GM23338 (cell line): ENCODE data around the gene ZNF614. TPM values are rescaled to one million over a fixed set of nuclear protein-coding genes. Genes with fewer than 3 reads are reported as not detected.
"Not testable (repeated sequence)": the region's sequence is repeated elsewhere in the genome, so short reads cannot be mapped to it uniquely, and the experiment has no call there.

ENCODE experiments used
- ATAC-seq: fragments of 200-7000 bp; cut with Tn5 transposase; 3 replicates; pipeline ENCODE4 v1.9.1; 2020
- DNase-seq: peaks from one replicate; pipeline ENCODE4 v3.0.0-alpha.2; 2015; ENCODE audit warnings: low spot score
- H2AFZ ChIP-seq: fragments of 200-600 bp; sonication (generic); 2 replicates; pipeline ENCODE4 v1.8.0; 2016; ENCODE audit warnings: antibody characterized with exemption, mild to moderate bottlenecking, moderate library complexity
- H3F3A ChIP-seq: fragments of 200-600 bp; sonication (generic); replicated peaks from 2 replicates; pipeline ENCODE4 v1.8.0; 2017; ENCODE audit warnings: antibody characterized with exemption, mixed run types, low read depth
- H3K27ac ChIP-seq: fragments of 200-600 bp; sonication (generic); 2 replicates; pipeline ENCODE4 v1.6.1; 2016; ENCODE audit warnings: low read depth
- H3K27me3 ChIP-seq: fragments of 200-600 bp; sonication (generic); 2 replicates; pipeline ENCODE4 v1.8.0; 2016; ENCODE audit warnings: mild to moderate bottlenecking, mixed run types, moderate library complexity; ENCODE audit not compliant: insufficient read depth
- H3K36me3 ChIP-seq: fragments of 200-600 bp; sonication (generic); 2 replicates; pipeline ENCODE4 v1.8.0; 2016; ENCODE audit warnings: mild to moderate bottlenecking; ENCODE audit not compliant: insufficient read depth
- H3K4me1 ChIP-seq: fragments of 200-600 bp; sonication (generic); 2 replicates; pipeline ENCODE4 v1.8.0; 2016; ENCODE audit warnings: mild to moderate bottlenecking, moderate library complexity; ENCODE audit not compliant: insufficient read depth
- H3K4me2 ChIP-seq: fragments of 200-600 bp; sonication (generic); 2 replicates; pipeline ENCODE4 v1.7.1; 2017; ENCODE audit warnings: mixed run types
- H3K4me3 ChIP-seq: fragments of 200-600 bp; sonication (generic); 2 replicates; pipeline ENCODE4 v1.6.1; 2016; ENCODE audit warnings: mixed run types
- H3K79me2 ChIP-seq: fragments of 200-600 bp; sonication (generic); replicated peaks from 2 replicates; pipeline ENCODE4 v1.8.0; 2017; ENCODE audit warnings: mild to moderate bottlenecking; ENCODE audit not compliant: insufficient read depth
- H3K9me2 ChIP-seq: fragments of 200-600 bp; sonication (generic); 2 replicates; pipeline ENCODE4 v1.8.0; 2017; ENCODE audit not compliant: insufficient read depth
- H4K20me1 ChIP-seq: fragments of 200-600 bp; sonication (generic); replicated peaks from 2 replicates; pipeline ENCODE4 v1.8.0; 2017; ENCODE audit warnings: mild to moderate bottlenecking; ENCODE audit not compliant: insufficient read depth
- H3K27ac Mint-ChIP-seq: 2 replicates; pipeline ENCODE4 v1.8.0; 2020; ENCODE audit warnings: inconsistent platforms, mild to moderate bottlenecking, moderate library complexity, mixed read lengths
- H3K27me3 Mint-ChIP-seq: 3 replicates; pipeline ENCODE4 v1.8.0; 2022; ENCODE audit warnings: low read depth, mild to moderate bottlenecking, moderate library complexity, mixed read lengths, inconsistent platforms; ENCODE audit not compliant: insufficient read depth, poor library complexity
- H3K36me3 Mint-ChIP-seq: 3 replicates; pipeline ENCODE4 v1.8.0; 2021; ENCODE audit warnings: low read depth, mild to moderate bottlenecking, inconsistent platforms, moderate library complexity, mixed read lengths
- H3K4me1 Mint-ChIP-seq: 3 replicates; pipeline ENCODE4 v1.8.0; 2020; ENCODE audit warnings: mild to moderate bottlenecking, inconsistent platforms, mixed read lengths
- H3K4me3 Mint-ChIP-seq: 3 replicates; pipeline ENCODE4 v1.8.0; 2021; ENCODE audit warnings: moderate library complexity, mild to moderate bottlenecking, inconsistent platforms, mixed read lengths
- H3K9me3 Mint-ChIP-seq: 3 replicates; pipeline ENCODE4 v1.8.0; 2020; ENCODE audit warnings: moderate library complexity, mild to moderate bottlenecking, inconsistent platforms, mixed read lengths
- polyA plus RNA-seq: library from polyadenylated mRNA; unstranded; fragments of >200 nt; fragmentation: Nextera tagmentation; extraction: Ambion mirVana; gene quantifications from 2 replicates; pipeline ENCODE4 v1.2.1, GENCODE V29; 2016
- total RNA-seq: library from RNA; depleted of rRNA; stranded (reverse); fragments of >200 nt; shearing (Covaris generic); gene quantifications from 2 replicates; pipeline ENCODE4 v1.2.3, GENCODE V29; 2014
- TF ChIP-seq, protein P1 (sequence below): fragments of 250-450 bp; sonication (Bioruptor Pico); IDR thresholded peaks from 2 replicates; pipeline ENCODE4 v1.5.0; 2020; ENCODE audit warnings: mild to moderate bottlenecking, moderate library complexity
- TF ChIP-seq, protein P2 (sequence below): IDR thresholded peaks from 2 replicates; pipeline ENCODE4 v1.6.1; 2016; ENCODE audit warnings: antibody characterized with exemption

ZNF614 gene
- total and polyA plus RNA-seq, 2 experiments from 2014 or later: 9.1 to 26.2 TPM

DNA sequence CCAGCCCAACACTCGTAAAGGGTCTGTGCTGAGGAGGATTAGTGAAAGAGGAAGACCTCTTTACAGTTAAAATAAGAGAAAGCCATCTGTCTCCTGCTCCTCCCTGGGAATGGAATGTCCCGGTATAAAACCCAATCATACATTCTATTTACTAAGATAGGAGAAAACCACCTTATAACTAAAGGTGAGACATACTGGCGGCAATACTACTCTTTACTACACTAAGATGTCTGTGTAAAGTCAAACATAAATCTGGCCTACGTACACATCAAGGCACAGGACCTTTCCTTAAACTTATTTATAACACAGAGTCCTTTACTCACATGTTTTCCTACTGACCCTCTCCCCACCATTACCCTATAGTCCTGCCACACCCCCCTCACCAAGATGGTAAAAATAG lies 44.8 kb downstream of the ZNF614 start (continued):
- TF ChIP-seq, protein P1, sequence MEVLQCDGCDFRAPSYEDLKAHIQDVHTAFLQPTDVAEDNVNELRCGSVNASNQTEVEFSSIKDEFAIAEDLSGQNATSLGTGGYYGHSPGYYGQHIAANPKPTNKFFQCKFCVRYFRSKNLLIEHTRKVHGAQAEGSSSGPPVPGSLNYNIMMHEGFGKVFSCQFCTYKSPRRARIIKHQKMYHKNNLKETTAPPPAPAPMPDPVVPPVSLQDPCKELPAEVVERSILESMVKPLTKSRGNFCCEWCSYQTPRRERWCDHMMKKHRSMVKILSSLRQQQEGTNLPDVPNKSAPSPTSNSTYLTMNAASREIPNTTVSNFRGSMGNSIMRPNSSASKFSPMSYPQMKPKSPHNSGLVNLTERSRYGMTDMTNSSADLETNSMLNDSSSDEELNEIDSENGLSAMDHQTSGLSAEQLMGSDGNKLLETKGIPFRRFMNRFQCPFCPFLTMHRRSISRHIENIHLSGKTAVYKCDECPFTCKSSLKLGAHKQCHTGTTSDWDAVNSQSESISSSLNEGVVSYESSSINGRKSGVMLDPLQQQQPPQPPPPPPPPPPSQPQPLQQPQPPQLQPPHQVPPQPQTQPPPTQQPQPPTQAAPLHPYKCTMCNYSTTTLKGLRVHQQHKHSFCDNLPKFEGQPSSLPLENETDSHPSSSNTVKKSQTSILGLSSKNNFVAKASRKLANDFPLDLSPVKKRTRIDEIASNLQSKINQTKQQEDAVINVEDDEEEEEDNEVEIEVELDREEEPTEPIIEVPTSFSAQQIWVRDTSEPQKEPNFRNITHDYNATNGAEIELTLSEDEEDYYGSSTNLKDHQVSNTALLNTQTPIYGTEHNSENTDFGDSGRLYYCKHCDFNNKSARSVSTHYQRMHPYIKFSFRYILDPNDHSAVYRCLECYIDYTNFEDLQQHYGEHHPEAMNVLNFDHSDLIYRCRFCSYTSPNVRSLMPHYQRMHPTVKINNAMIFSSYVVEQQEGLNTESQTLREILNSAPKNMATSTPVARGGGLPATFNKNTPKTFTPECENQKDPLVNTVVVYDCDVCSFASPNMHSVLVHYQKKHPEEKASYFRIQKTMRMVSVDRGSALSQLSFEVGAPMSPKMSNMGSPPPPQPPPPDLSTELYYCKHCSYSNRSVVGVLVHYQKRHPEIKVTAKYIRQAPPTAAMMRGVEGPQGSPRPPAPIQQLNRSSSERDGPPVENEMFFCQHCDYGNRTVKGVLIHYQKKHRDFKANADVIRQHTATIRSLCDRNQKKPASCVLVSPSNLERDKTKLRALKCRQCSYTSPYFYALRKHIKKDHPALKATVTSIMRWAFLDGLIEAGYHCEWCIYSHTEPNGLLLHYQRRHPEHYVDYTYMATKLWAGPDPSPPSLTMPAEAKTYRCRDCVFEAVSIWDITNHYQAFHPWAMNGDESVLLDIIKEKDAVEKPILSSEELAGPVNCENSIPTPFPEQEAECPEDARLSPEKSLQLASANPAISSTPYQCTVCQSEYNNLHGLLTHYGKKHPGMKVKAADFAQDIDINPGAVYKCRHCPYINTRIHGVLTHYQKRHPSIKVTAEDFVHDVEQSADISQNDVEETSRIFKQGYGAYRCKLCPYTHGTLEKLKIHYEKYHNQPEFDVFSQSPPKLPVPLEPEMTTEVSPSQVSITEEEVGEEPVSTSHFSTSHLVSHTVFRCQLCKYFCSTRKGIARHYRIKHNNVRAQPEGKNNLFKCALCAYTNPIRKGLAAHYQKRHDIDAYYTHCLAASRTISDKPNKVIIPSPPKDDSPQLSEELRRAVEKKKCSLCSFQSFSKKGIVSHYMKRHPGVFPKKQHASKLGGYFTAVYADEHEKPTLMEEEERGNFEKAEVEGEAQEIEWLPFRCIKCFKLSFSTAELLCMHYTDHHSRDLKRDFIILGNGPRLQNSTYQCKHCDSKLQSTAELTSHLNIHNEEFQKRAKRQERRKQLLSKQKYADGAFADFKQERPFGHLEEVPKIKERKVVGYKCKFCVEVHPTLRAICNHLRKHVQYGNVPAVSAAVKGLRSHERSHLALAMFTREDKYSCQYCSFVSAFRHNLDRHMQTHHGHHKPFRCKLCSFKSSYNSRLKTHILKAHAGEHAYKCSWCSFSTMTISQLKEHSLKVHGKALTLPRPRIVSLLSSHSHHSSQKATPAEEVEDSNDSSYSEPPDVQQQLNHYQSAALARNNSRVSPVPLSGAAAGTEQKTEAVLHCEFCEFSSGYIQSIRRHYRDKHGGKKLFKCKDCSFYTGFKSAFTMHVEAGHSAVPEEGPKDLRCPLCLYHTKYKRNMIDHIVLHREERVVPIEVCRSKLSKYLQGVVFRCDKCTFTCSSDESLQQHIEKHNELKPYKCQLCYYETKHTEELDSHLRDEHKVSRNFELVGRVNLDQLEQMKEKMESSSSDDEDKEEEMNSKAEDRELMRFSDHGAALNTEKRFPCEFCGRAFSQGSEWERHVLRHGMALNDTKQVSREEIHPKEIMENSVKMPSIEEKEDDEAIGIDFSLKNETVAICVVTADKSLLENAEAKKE (CRISPR knock-in tag): no peak
- TF ChIP-seq, protein P2, sequence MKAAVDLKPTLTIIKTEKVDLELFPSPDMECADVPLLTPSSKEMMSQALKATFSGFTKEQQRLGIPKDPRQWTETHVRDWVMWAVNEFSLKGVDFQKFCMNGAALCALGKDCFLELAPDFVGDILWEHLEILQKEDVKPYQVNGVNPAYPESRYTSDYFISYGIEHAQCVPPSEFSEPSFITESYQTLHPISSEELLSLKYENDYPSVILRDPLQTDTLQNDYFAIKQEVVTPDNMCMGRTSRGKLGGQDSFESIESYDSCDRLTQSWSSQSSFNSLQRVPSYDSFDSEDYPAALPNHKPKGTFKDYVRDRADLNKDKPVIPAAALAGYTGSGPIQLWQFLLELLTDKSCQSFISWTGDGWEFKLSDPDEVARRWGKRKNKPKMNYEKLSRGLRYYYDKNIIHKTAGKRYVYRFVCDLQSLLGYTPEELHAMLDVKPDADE: no peak

DNA sequence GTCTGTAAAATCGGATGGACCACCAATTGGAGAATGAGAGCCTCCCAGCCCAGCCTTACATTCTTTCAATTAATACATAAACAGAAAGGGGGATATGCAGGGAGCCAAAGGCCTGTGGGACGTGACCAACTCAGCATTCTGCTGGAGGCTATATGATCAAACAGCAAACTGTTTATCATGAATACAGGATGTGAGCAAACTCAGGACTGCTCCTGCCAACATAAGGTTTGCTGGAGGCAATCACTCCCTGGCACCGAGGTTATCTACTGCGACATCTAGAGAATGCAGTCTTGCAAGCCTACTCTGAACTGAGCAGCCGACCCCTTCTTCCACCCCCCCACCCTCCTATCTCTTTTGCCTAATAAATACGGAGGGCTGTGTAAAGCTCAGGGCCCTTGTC lies 47.3 kb downstream of the ZNF614 start:
- not testable (repeated sequence) for H3K27me3 ChIP-seq, H3F3A ChIP-seq, H4K20me1 ChIP-seq, H3K4me1 ChIP-seq, H2AFZ ChIP-seq, H3K4me1 Mint-ChIP-seq, H3K36me3 ChIP-seq, H3K4me3 Mint-ChIP-seq, H3K27ac ChIP-seq, H3K27ac Mint-ChIP-seq, H3K4me2 ChIP-seq, H3K9me2 ChIP-seq, DNase-seq, H3K4me3 ChIP-seq, H3K27me3 Mint-ChIP-seq, ATAC-seq
- Mint-ChIP-seq H3K36me3 (peaks cover 71% of the 10 kb centered on the region), H3K9me3 (peaks cover 58% of the 10 kb centered on the region)
- H3K79me2 ChIP-seq: peaks cover 62% of the 10 kb centered on the region
